Stimulated activated CD8-positive, alpha-beta memory T cell treated with anti-CD3 and anti-CD28 coated beads, Interleukin-7, amount 100 ng/mL, for 48 hours (primary cell): ENCODE measurements around the gene TMEM201.
"Not testable (repeated sequence)": the region's sequence is repeated elsewhere in the genome, so short reads cannot be mapped to it uniquely, and the experiment has no call there.

ENCODE experiments used
- DNase-seq, 2 donors: peaks; one replicate each; pipeline ENCODE4 v3.0.0-alpha.2; 2020; ENCODE audit warnings: low read depth in 1 of 2; ENCODE audit errors: extremely low read depth in 1 of 2

The TMEM201 gene

GRCh38 chr1:9588551-9589143 is at the start of gene TMEM201:
Gene TMEM201 (plus strand): TSS chr1:9588911. CDS start chr1:9588931, 20 bp downstream.
- DNase-seq, result peak; percentile 84 to 91

DNA sequence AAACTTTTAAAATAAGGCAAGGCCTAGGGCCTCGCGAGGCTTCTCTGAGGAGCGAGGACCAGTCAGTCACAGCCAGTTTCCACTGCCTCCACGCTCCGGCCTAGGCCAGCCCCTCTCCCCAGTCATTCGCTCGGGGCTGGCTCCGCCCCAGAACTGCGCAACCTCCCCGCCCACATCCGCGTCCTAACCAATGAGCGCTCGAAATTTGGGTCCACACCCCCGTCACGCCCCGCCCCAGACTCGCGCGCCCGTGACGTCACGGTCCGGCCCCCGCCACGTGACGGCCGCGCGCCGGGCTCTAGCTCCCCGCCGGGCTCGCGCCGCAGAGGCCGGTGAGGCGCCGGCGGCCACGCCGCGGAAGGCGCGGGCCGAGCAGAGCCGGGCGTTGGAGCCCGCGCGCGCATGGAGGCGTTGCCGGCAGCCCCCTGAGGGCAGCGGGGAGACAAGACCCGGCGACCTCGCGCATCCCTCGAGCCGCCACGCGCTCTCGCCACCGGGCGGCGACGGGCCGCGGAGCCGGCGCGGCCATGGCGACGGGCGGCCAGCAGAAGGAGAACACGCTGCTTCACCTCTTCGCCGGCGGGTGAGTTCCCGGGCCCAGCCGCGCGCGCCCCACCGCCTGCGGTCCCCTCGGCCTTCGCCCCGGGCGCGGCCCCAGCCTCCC is 49.4 kb upstream of the TMEM201 start, which contains the start of gene SLC25A33:
Gene SLC25A33, plus strand, starts transcription at position 301 of the 664 bp plus-strand sequence. Its CDS starts 227 bp downstream, at position 528.
- peak; percentile 95 to 97 for DNase-seq

DNA sequence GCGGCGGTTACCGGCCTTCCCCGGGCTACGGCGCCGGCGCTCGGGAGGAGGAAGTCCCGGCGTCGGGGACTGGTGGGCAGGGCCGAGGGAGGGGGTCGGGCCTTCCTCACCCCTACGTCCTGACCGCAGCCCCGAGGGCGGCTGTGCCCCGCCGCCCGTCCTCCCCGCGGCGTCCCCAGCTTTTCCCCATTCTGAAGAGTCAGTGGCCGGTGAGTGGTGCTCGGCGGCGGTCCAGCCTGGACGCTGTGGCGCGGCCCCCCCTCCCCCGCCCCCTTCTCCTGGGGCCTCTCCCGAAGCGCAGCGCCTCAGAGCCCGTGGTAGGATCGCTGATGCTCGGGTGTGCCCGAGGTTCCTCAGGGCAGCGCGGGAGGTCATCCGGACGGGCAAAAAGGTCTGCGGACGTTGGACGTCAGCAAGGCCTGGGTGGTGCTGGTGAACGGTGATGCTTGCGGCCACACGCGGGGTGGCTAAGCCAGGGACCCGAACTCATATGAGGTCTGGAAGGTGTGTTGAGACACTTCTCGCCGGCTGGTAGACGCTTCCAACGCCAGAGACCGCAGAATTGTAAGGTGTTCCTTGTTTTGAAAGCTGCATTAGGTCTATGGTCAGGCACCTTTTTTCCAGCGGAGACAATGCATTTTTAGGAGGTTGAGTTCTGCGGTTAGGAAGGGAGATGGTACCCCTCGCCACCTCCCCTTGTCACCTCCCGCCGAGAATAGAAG is 48.7 kb upstream of the TMEM201 start:
- DNase-seq, result peak; percentile 11 to 32

DNA sequence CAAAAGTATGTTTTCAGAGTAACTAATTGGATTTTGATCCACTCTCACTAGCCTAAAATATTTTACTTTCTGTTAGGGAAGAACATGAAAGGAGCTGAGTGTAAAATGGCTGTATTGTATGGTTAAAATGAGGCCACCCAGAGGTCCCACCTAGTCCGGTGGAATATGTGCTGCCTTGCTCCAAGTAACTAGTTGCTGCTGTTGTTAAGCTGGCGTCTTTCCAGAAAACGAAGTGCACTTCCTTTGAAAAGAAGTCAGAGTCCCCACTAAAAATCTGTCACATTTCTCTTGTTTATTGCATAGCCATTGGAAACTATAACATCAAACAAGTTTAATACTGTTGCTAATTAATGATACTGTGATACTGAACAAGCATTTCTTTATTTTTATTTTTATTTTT is 46.3 kb upstream of the TMEM201 start:
- DNase-seq, result no peak

DNA sequence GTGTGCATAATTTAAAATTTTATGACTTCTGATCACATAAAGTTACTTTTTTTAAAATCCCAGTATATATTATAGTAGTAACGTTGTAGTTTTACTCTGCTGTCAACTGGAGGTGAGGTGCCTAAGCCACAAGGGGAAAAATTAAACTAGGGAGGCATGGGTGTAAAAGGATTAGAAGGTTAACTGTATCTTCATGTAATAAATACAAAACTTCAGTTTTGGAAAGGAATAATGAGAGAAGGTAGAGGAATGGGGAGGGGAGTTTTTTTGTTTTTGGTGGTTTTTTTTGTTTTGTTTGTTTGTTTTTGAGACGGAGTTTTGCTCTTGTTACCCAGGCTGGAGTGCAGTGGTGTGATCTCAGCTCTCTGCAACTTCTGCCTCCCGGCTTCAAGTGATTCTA is 43.8 kb upstream of the TMEM201 start:
- DNase-seq, result no peak

- no peak for DNase-seq
These were observed 38.7 kb upstream of the TMEM201 start for GRCh38 chr1:9549955-9550546.

- DNase-seq, result no peak
These were observed 36.7 kb upstream of the TMEM201 start for GRCh38 chr1:9551984-9552383.

GRCh38 chr1:9553736-9554144 is 35.0 kb upstream of the TMEM201 start:
- DNase-seq, result no peak

DNA sequence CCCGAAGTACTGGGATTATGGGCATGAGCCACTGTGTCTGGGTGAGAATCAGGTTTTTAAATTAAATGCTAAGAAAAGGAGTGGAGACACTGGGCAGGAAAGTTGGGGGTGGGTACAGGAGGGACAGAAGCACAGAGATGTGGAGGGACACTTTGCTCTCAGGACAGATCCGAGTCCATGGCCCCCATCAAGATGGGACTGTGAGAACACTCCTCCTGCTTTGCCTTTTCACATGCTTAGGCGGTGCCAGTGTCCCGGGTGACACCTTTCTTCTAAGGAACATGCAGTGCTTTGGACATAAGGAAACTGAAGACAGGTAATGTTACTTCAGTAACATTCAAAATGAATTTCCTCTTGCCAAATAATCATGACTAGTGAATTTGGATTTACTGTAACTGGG is 32.8 kb upstream of the TMEM201 start:
- no peak for DNase-seq

DNA sequence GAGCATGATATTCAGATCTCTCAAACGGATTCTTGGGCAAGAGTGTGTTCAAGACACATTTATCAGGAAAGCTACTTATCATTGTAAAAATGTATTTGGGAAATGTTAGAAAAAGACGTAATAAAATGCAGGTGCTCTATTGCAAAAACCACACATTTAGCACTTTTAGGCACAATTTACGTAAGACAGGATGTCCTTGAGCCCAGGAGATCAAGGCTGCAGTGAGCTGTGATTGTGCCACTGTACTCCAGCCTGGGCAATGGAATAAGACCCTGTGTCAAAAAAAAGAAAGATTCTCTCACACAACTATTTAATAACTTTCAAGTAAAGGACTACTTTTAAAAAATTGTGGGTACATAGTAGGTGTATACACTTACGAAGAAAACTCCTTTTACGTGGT is 31.1 kb upstream of the TMEM201 start:
- no peak for DNase-seq

- no peak for DNase-seq
These were observed 30.3 kb upstream of the TMEM201 start for GRCh38 chr1:9558271-9558945.

- no peak for DNase-seq
These were observed 29.7 kb upstream of the TMEM201 start for GRCh38 chr1:9558946-9559545.

GRCh38 chr1:9559673-9560072 is 29.0 kb upstream of the TMEM201 start:
- DNase-seq, result no peak

- DNase-seq, result not testable (repeated sequence)
These were observed 28.6 kb upstream of the TMEM201 start for GRCh38 chr1:9560090-9560489.

GRCh38 chr1:9561429-9561828 is 27.3 kb upstream of the TMEM201 start:
- DNase-seq, result no peak

- no peak for DNase-seq
These were observed 19.4 kb upstream of the TMEM201 start for GRCh38 chr1:9569267-9569666.

DNA sequence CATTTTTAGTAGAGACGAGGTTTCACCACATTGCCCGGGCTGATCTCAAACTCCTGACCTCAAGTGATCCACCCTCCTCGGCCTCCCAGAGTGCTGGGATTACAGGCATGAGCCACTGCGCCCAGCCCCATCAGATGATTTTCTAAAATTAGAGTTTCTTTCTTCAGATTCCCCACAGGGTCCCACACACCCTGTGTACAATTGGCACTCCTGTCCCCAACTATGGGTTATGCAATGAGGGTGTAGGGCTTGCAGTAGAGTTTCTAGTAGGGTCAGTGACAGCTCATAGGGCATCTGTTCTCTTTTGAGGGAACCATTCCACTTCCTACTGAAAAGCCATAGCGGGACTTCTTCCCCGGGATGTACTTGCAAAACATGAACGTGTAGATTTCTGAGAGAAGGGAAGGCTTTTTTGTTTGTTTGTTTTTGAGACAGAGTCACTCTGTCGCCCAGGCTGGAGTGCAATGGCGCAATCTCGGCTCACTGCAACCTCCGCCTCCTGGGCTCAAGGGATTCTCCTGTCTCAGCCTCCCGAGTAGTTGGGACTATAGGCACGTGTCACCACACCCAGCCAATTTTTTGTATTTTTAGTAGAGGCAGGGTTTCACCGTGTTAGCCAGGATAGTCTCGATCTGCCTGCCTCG is 17.7 kb upstream of the TMEM201 start:
- not testable (repeated sequence) for DNase-seq

- no peak for DNase-seq
These were observed 15.0 kb upstream of the TMEM201 start for GRCh38 chr1:9573723-9574122.

- DNase-seq, result no peak
These were observed 13.2 kb upstream of the TMEM201 start for GRCh38 chr1:9575486-9575885.

GRCh38 chr1:9576903-9577302 is 11.8 kb upstream of the TMEM201 start:
- DNase-seq, result no peak
